Activated T-helper 2 cell treated with anti-CD3 and anti-CD28 coated beads, Interferon-gamma antibody, Interleukin-2, Interleukin-4, amounts not matched to agents 10 μg/mL and 5 μg/mL and 100 μg/mL, durations not matched to agents 14 hours and 24 hours and 36 hours (primary cell): Measurements from ENCODE around the gene SLC17A9. TPM values are rescaled to one million over a fixed set of nuclear protein-coding genes. Genes with fewer than 3 reads are reported as not detected.

Experiments
- DNase-seq: peaks from one replicate; pipeline ENCODE4 v3.0.0; 2021; ENCODE audit warnings: low spot score
- H3K27ac Mint-ChIP-seq: one replicate; pipeline ENCODE4 v1.8.0; 2021; ENCODE audit warnings: mixed read lengths
- H3K27me3 Mint-ChIP-seq: one replicate; pipeline ENCODE4 v1.8.0; 2021; ENCODE audit warnings: low read depth, mixed read lengths
- H3K36me3 Mint-ChIP-seq: one replicate; pipeline ENCODE4 v1.8.0; 2021; ENCODE audit warnings: low read depth, mixed read lengths
- H3K4me1 Mint-ChIP-seq: one replicate; pipeline ENCODE4 v1.8.0; 2021; ENCODE audit warnings: low read depth, mixed read lengths
- H3K4me3 Mint-ChIP-seq: one replicate; pipeline ENCODE4 v1.8.0; 2021; ENCODE audit warnings: low read depth, mild to moderate bottlenecking, moderate library complexity, mixed read lengths
- H3K9me3 Mint-ChIP-seq: one replicate; pipeline ENCODE4 v1.8.0; 2021; ENCODE audit warnings: mixed read lengths
- intact Hi-C: fragments of 100-400 bp; cut with micrococcal nuclease; formaldehyde crosslinking; loops from one replicate; pipeline ENCODE4 v1.15.1; 2023
- total RNA-seq: library from RNA; stranded (reverse); gene quantifications from 2 replicates; pipeline ENCODE4 v1.2.3, GENCODE V29; 2022

SLC17A9 gene
- total RNA-seq, 1 donor from 2014 or later, result 21.4 TPM

GRCh38 chr20:62995481-62995880, 43.0 kb downstream of the SLC17A9 start:
- H3K27me3 Mint-ChIP-seq, result peaks cover 26% of the 10 kb centered on the region
- DNase-seq, result no peak
- no peak overlapping the region for H3K27ac Mint-ChIP-seq

GRCh38 chr20:62995898-62996595, 43.5 kb downstream of the SLC17A9 start:
- Mint-ChIP-seq H3K36me3 (no peaks in the 10 kb centered on the region), H3K4me3 (no peak overlapping the region), H3K9me3 (no peaks in the 10 kb centered on the region), H3K27ac (no peak overlapping the region), H3K27me3 (peaks cover 32% of the 10 kb centered on the region), H3K4me1 (peaks cover 5% of the 10 kb centered on the region)
- DNase-seq, result no peak
- intact Hi-C loops, result no loop called here

More at GRCh38 chr20:62995481-62995880, 43.0 kb downstream of the SLC17A9 start:
- peaks cover 5% of the 10 kb centered on the region for H3K4me1 Mint-ChIP-seq
- no peaks in the 10 kb centered on the region for H3K9me3 Mint-ChIP-seq
- intact Hi-C loops, result no loop called here
- H3K4me3 Mint-ChIP-seq, result no peak overlapping the region
- H3K36me3 Mint-ChIP-seq, result no peaks in the 10 kb centered on the region

- Mint-ChIP-seq H3K27me3 (peaks cover 36% of the 10 kb centered on the region), H3K9me3 (no peaks in the 10 kb centered on the region), H3K36me3 (no peaks in the 10 kb centered on the region), H3K27ac (no peak overlapping the region), H3K4me1 (peaks cover 5% of the 10 kb centered on the region), H3K4me3 (no peak overlapping the region)
- DNase-seq, result no peak
- intact Hi-C loops, result no loop called here
These were observed 44.1 kb downstream of the SLC17A9 start for GRCh38 chr20:62996596-62996982.

- intact Hi-C loops, result no loop called here
These were observed 45.0 kb downstream of the SLC17A9 start for GRCh38 chr20:62997417-62998035.

GRCh38 chr20:62998449-62998848, 45.9 kb downstream of the SLC17A9 start:
- Mint-ChIP-seq H3K4me3 (no peak overlapping the region), H3K36me3 (no peaks in the 10 kb centered on the region), H3K27ac (no peak overlapping the region), H3K27me3 (peaks cover 47% of the 10 kb centered on the region), H3K9me3 (no peaks in the 10 kb centered on the region), H3K4me1 (peaks cover 5% of the 10 kb centered on the region)
- DNase-seq, result no peak
- intact Hi-C loops, result no loop called here

More at GRCh38 chr20:62997417-62998035, 45.0 kb downstream of the SLC17A9 start:
- no peak for DNase-seq
- peaks cover 5% of the 10 kb centered on the region for H3K4me1 Mint-ChIP-seq
- no peak overlapping the region for H3K4me3 Mint-ChIP-seq
- H3K36me3 Mint-ChIP-seq, result no peaks in the 10 kb centered on the region
- H3K9me3 Mint-ChIP-seq, result no peaks in the 10 kb centered on the region
- H3K27ac Mint-ChIP-seq, result no peak overlapping the region
- H3K27me3 Mint-ChIP-seq, result peaks cover 37% of the 10 kb centered on the region

- Mint-ChIP-seq H3K4me1 (peaks cover 5% of the 10 kb centered on the region), H3K27me3 (peaks cover 55% of the 10 kb centered on the region), H3K4me3 (no peak overlapping the region), H3K27ac (no peak overlapping the region), H3K36me3 (no peaks in the 10 kb centered on the region), H3K9me3 (no peaks in the 10 kb centered on the region)
- no peak for DNase-seq
- intact Hi-C loops, result no loop called here
These were observed 47.1 kb downstream of the SLC17A9 start for GRCh38 chr20:62999580-62999979.

GRCh38 chr20:63000036-63000435, 47.5 kb downstream of the SLC17A9 start:
- no peaks in the 10 kb centered on the region for H3K36me3 Mint-ChIP-seq
- H3K4me3 Mint-ChIP-seq, result no peak overlapping the region
- DNase-seq, result no peak
- H3K4me1 Mint-ChIP-seq, result peaks cover 5% of the 10 kb centered on the region
- H3K27ac Mint-ChIP-seq, result no peak overlapping the region
- H3K9me3 Mint-ChIP-seq, result no peaks in the 10 kb centered on the region
- H3K27me3 Mint-ChIP-seq, result peaks cover 56% of the 10 kb centered on the region
- intact Hi-C loops, result loop anchor here (10.0 kb wide), 1 partner anchor 525 kb away; the partner anchor contains the start of gene GATA5

- Mint-ChIP-seq H3K27me3 (peaks cover 63% of the 10 kb centered on the region), H3K4me3 (no peak overlapping the region), H3K9me3 (no peaks in the 10 kb centered on the region), H3K4me1 (peaks cover 6% of the 10 kb centered on the region), H3K36me3 (no peaks in the 10 kb centered on the region), H3K27ac (no peak overlapping the region)
- intact Hi-C loops, result loop anchor here (10.0 kb wide), 1 partner anchor 526 kb away; the partner anchor contains the start of gene GATA5
- no peak for DNase-seq
These were observed 48.4 kb downstream of the SLC17A9 start for GRCh38 chr20:63000958-63001357.

- DNase-seq, result no peak
- no peak overlapping the region for H3K27ac Mint-ChIP-seq
- peaks cover 6% of the 10 kb centered on the region for H3K4me1 Mint-ChIP-seq
- H3K4me3 Mint-ChIP-seq, result no peak overlapping the region
- H3K9me3 Mint-ChIP-seq, result no peaks in the 10 kb centered on the region
- no peaks in the 10 kb centered on the region for H3K36me3 Mint-ChIP-seq
- intact Hi-C loops, result loop anchor here (10.0 kb wide), 1 partner anchor 528 kb away; the partner anchor contains the start of gene GATA5
- peaks cover 63% of the 10 kb centered on the region for H3K27me3 Mint-ChIP-seq
These were observed 50.0 kb downstream of the SLC17A9 start for GRCh38 chr20:63002511-63002910.

GRCh38 chr20:63003546-63003945, 51.0 kb downstream of the SLC17A9 start:
- H3K9me3 Mint-ChIP-seq, result no peaks in the 10 kb centered on the region
- H3K27me3 Mint-ChIP-seq, result peaks cover 62% of the 10 kb centered on the region
- H3K4me3 Mint-ChIP-seq, result no peak overlapping the region
- no peak for DNase-seq
- no peaks in the 10 kb centered on the region for H3K36me3 Mint-ChIP-seq
- intact Hi-C loops, result loop anchor here (10.0 kb wide), 1 partner anchor 529 kb away; the partner anchor contains the start of gene GATA5
- H3K27ac Mint-ChIP-seq, result no peak overlapping the region
- H3K4me1 Mint-ChIP-seq, result peaks cover 6% of the 10 kb centered on the region

- no peaks in the 10 kb centered on the region for H3K9me3 Mint-ChIP-seq
- H3K4me3 Mint-ChIP-seq, result no peak overlapping the region
- H3K4me1 Mint-ChIP-seq, result peaks cover 6% of the 10 kb centered on the region
- H3K27ac Mint-ChIP-seq, result no peak overlapping the region
- H3K36me3 Mint-ChIP-seq, result peaks cover 2% of the 10 kb centered on the region
- intact Hi-C loops, result loop anchor here (5.0 to 10.0 kb wide), 2 partner anchors 132 to 530 kb away; partner anchors contain the start of gene GATA5
- peaks cover 61% of the 10 kb centered on the region for H3K27me3 Mint-ChIP-seq
- no peak for DNase-seq
These were observed 52.3 kb downstream of the SLC17A9 start for GRCh38 chr20:63004607-63005364.

- Mint-ChIP-seq H3K27ac (no peak overlapping the region), H3K36me3 (peaks cover 2% of the 10 kb centered on the region), H3K9me3 (no peaks in the 10 kb centered on the region), H3K4me3 (no peak overlapping the region), H3K4me1 (peaks cover 9% of the 10 kb centered on the region), H3K27me3 (peaks cover 62% of the 10 kb centered on the region)
- DNase-seq, result no peak
- intact Hi-C loops, result loop anchor here (5.0 to 10.0 kb wide), 2 partner anchors 133 to 531 kb away; partner anchors contain the start of gene GATA5
These were observed 52.9 kb downstream of the SLC17A9 start for GRCh38 chr20:63005365-63005861.
